ENCODE data around the gene PIK3AP1.

The PIK3AP1 gene

GRCh38 chr10:96588616-96589419 lies 131.5 kb downstream of the PIK3AP1 start:
- DNase-seq (ENCODE audit: low read depth): no peak
- TF ChIP-seq, protein P1, sequence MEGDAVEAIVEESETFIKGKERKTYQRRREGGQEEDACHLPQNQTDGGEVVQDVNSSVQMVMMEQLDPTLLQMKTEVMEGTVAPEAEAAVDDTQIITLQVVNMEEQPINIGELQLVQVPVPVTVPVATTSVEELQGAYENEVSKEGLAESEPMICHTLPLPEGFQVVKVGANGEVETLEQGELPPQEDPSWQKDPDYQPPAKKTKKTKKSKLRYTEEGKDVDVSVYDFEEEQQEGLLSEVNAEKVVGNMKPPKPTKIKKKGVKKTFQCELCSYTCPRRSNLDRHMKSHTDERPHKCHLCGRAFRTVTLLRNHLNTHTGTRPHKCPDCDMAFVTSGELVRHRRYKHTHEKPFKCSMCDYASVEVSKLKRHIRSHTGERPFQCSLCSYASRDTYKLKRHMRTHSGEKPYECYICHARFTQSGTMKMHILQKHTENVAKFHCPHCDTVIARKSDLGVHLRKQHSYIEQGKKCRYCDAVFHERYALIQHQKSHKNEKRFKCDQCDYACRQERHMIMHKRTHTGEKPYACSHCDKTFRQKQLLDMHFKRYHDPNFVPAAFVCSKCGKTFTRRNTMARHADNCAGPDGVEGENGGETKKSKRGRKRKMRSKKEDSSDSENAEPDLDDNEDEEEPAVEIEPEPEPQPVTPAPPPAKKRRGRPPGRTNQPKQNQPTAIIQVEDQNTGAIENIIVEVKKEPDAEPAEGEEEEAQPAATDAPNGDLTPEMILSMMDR (conservative IDR thresholded peaks at IDR 0.05; ENCODE audit: low read depth, low read length): no peak

DNA sequence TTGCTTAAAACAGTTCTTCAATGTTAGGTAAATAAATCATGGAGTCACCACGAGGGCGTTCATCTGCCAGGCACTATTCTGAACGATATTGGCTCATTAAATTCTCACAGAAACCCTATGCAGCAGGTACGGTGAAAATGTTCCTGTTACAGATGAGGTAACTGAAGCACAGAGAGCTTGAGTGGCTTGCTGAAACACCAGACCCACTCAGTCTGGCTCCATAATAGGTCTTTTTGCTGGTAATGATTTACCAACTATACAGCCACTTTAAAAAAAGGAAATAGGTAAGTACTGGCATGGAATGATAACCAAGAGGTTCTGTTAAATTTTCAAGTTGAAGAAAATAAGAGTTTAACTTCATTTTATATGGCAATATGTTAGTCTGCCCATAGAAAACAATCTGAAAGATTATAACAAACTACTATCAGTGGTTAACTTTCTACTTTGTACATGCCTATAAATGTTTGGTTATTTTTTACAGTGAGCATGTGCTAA lies 132.2 kb downstream of the PIK3AP1 start:
- TF ChIP-seq, protein P1 (conservative IDR thresholded peaks at IDR 0.05; ENCODE audit: low read depth, low read length): no peak
- DNase-seq (ENCODE audit: low read depth): no peak
- peak overlapping the region; percentile 63 for H3K4me3 ChIP-seq (ENCODE audit: low read length)

More at GRCh38 chr10:96588616-96589419, 131.5 kb downstream of the PIK3AP1 start:
- no peak overlapping the region for H3K4me3 ChIP-seq (ENCODE audit: low read length)

DNA sequence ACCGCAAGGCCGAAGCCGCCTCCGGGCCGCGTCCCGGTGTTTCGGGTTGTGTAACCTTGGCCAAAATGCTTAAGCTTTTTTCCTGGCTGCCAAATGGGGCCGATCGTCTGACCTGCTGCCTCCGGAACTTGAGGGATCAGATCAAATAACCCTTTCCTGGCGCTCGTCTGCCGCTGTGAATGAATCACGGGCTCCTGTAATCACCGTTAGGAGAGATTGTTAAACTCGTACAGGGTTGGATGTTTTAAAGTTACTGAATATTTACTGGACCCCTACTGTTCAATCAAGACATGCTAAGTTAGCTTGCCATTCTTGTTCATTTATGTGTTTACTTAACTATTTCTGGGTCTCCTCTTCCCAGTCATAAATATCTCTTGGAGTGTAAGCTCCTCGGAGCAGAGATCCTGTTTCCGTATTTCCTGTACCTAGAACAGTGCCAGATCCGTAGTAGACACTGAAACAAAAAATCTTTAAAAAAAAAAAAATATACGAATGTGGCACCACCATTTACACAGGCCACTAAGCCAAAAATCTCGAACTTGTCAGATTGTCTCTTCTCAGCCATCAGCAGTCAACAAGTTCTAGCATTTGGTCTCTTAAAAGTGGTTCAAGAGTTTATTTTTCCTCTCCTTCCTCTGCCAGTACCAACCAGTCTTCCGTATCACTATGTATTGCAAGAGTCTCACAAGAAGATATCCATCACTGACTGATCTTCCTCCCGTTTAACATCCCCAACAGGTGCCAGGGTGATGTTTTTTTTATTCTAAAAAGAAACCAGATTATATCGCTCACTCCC lies 132.9 kb downstream of the PIK3AP1 start:
- peak; percentile 60 for DNase-seq (ENCODE audit: low read depth)
- peak overlapping the region; percentile 63 for H3K4me3 ChIP-seq (ENCODE audit: low read length)
- TF ChIP-seq, protein P1 (conservative IDR thresholded peaks at IDR 0.05; ENCODE audit: low read depth, low read length): no peak

- TF ChIP-seq, protein P1 (conservative IDR thresholded peaks at IDR 0.05; ENCODE audit: low read depth, low read length): no peak
- no peak for DNase-seq (ENCODE audit: low read depth)
- peak within 1 kb of the TSS; percentile 92 for H3K4me3 ChIP-seq (ENCODE audit: low read length)
Observed at GRCh38 chr10:96586419-96587263, 133.7 kb downstream of the PIK3AP1 start, which contains the start of gene TM9SF3. TSS of gene TM9SF3 (minus strand) at chr10:96587012. CDS start at chr10:96586835, 177 bp downstream.

DNA sequence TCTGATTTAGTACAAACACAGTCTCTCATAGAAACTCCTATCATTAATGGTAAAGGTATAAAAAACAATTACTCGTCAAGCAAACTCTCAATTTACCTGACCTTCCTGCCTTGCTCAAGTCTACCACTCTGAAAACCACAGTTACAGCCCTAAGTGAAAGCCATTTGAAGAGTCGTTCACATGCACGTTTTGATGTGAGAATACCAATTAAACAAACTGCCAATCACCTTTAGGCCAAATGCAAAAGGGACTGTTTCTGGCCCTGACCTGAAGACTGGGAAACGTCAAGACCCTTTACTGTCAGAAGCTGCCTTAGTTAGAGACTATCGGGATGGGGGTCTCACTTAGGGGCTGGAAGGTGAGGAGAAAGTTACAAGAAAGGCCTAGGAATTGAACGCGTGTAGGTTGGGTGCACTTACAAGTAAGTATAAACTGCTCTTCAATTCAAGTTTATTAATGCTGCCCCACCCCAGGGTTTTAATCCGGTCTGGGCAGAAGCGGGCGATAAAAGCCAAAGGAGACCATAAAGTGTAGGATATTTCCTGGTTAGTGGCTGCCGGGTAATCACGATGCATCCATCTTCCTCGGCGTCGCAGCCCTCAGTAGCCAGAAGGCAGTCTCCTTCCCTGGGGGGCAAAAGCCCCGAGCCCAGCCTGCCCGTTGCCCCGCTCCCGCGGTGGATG lies 134.4 kb downstream of the PIK3AP1 start:
- no peak for DNase-seq (ENCODE audit: low read depth)
- TF ChIP-seq, protein P1 (conservative IDR thresholded peaks at IDR 0.05; ENCODE audit: low read depth, low read length): no peak
- peak overlapping the region; percentile 92 for H3K4me3 ChIP-seq (ENCODE audit: low read length)

DNA sequence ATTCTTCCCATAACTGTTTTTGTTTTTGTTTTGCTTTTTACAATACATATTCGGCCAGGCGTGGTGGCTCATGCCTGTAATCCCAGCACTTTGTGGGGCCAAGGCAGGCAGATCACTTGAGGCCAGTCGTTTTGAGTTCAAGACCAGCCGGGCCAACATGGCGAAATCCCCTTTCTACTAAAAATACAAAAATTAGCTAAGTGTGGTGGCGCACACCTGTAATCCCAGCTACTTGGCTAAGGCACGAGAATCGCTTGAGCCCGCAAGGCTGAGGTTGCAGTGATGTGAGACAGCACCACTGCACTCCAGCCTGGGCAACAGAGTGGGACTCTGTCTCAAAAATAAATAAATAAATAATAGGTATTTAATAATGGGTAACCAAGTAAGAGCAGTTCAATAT lies 135.8 kb downstream of the PIK3AP1 start:
- no peak for DNase-seq (ENCODE audit: low read depth)
- TF ChIP-seq, protein P1 (conservative IDR thresholded peaks at IDR 0.05; ENCODE audit: low read depth, low read length): no peak
- H3K4me3 ChIP-seq (ENCODE audit: low read length): no peak overlapping the region
